Kasumi-1 (cell line): ENCODE results near the gene RAB23.
"Not testable (repeated sequence)": the region's sequence is repeated elsewhere in the genome, so short reads cannot be mapped to it uniquely, and the experiment has no call there.

Experiments used
- DNase-seq, 2 experiments: peaks; one replicate each; lab custom pipeline; 2025; lab: John Stamatoyannopoulos, UW

Gene RAB23

GRCh38 chr6:57221936-57222742 is at the start of gene RAB23:
TSS of gene RAB23 (minus strand) at chr6:57222307. CDS start at chr6:57210380, 11,927 bp downstream.
- peak; percentile 65 for DNase-seq

GRCh38 chr6:57268294-57268640 is 46.2 kb upstream of the RAB23 start:
- DNase-seq, result no peak

GRCh38 chr6:57267586-57268293 is 45.6 kb upstream of the RAB23 start:
- peak; percentile 67 to 75 for DNase-seq

DNA sequence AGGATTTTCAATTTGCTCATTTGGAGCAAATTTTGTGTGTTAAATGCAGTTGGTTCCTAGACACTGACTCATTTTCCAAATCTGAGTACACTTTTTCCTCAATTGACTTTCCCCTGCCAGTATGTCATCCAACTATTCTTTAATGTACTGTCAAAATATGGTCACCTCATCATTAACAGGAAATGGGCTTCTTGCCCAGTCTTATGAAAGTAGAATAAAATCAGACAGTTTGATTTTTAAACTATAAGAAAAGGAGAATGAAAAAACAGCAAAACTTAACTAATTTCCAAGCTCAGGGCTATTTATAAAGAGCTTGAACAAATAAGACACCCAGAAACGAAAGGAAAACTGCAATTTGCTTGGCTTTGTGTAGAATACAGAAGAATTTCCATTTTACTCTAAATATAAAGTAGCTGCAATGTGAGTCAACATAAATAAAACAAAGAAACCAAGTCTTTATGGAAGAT is 43.7 kb upstream of the RAB23 start:
- DNase-seq, result no peak

DNA sequence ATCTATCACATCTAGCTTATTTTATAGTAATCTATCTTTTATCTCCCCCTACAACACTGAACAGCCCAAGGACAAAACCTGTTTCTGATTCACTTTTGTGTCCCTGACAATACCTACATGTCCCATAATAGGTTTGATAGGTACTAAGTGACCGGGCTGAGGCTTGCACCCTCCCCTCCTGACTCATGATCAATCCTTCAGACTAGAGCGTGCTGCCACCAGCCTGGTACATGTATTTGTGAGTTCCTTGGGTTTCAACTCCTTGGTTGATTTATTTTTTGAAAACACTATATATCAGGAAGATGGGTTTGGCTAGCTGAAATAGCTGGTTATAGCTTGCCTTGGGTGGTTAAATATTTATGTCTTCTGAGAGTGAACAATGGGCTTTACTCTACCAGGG is 41.6 kb upstream of the RAB23 start:
- no peak for DNase-seq

- DNase-seq, result no peak
Observed at GRCh38 chr6:57262901-57263694, 41.0 kb upstream of the RAB23 start.

DNA sequence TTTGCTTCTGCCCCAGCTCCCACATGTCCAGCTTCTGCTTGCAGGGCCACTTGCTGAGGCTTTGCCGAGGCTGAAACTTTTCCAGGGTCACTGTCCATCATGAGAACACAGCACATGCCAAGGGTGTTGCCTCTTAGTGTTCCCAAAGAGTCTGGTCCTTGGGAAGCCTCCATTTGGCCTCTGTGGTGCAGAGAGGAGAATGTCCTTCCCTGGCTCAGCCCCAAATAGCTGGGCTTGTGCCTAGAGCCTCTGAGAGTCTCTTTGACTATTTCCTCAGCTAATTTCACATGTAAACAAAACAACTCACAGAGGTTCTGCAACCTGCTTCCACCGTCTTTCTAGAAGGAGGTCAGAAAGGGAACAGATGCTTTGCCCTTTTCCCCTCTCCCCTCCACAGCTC is 40.4 kb upstream of the RAB23 start:
- DNase-seq, result no peak

GRCh38 chr6:57261926-57262325 is 39.8 kb upstream of the RAB23 start:
- no peak for DNase-seq

DNA sequence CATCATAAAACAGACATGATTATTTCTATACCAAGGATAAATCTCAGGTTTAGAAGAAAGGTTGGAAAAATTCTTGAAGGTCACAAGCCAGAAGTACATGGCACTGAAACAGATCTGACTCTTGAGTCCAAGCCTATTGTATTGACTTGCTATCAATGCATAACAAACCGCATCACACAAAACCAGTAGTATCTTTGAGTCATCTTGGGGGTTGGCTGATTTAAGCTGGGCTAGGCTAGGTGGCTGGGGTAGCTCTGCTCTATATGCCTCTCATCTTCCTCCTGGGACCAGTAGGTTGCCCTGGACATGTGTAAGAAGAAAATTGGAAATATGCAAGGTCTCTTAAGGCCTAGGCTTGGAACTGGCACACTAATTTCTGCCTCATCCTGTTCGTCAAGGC is 37.0 kb upstream of the RAB23 start:
- DNase-seq, result no peak

DNA sequence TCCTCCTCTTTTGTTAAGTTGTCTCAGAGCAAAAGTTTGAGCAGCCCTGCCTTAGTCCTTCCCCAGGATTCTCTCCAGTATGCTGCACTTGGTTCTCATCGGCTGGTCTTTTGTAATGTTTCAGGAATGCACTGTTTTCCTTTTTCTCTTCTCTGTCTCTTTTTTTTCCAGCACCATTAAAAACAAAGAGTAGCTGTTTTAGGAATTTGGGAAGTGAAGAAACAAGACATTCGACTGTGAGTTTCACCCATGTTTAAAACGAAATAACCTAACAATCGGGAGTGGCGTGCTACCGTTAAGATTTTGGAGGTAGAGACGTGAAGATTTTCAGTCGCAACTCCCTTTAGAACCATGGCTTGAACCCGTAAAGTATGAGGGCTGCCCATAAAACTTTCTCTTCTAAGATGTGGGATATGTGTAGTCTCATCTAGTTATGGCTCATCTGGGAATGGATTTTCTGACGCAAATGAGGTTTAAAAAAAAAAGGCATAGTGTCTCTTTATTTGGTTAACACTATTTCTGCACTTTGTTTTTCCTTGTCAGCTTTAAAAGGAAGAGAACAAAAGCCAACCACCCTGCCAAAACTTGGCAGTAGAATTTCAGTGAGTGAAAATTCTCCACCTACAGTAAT is 35.9 kb upstream of the RAB23 start:
- no peak for DNase-seq

DNA sequence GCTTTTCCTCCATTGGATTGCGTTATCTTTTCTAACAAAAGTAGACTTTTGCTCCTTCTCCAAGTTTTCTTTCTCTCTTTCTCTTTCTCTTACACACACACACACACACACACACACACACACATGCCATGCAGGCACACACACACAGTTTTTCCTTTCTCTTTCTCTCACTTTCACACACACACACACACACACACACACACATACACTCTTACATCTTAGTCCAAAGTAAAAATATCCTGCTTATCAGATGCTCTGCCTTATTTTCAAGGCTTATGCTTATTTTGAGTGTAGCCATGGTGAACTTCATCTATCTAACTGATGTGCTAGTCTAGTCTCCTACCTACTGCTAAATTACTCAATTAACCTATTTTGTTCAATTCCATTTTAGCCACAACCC is 34.4 kb upstream of the RAB23 start:
- DNase-seq, result no peak

- no peak for DNase-seq
Observed at GRCh38 chr6:57255451-57256169, 33.5 kb upstream of the RAB23 start.

DNA sequence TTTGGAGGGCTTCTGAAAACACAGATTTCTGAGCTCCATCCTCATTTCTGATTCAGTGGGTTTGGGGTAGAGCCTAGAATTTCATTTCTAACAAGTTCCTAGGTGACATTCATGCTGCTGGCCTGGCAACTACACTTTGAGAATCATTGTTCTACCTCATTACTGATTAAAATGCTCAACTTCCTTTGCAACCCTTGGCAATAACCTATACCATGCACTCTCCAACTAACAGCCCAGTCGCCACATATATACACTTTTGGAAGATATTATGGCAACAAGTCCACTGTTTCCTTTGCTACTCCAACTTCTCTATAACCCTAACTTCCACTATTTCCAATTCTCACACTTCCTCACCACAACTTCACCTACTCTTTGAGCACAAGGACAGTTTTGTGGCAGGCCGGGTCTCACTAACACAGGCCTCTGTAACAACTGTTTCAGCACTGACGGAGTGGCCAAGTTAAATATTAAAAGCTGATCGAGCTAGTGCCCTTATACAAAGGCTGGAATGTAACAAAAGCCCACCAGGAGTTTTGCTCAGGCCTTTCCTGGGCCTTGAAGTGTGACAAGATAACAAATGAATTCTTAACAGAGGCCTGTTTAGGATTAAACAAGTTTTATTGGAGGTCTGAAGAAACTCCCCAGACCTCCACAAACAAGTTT is 32.1 kb upstream of the RAB23 start:
- DNase-seq, result peak in 1 of 2 experiments; percentile 23

DNA sequence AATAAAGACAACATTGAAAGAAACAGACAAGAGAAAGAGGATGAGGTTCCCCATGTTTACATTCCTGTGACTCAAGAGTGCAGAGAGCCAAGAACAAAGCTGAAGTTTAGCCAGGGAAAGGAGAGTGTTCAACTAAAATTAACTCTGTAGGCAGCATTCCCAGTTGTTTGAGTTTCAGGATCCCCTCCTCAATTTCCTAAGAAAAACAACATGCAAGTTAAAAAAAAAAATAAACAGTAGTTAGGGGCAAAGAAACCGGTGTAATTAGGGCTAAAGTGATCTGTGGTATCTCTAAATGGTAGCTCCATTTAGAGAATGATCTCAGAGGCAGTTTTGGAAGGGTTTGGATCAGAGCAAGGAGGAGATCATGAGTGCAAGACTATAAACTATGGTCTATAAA is 30.9 kb upstream of the RAB23 start:
- DNase-seq, result no peak

- no peak for DNase-seq
Observed at GRCh38 chr6:57252137-57252536, 30.0 kb upstream of the RAB23 start.

DNA sequence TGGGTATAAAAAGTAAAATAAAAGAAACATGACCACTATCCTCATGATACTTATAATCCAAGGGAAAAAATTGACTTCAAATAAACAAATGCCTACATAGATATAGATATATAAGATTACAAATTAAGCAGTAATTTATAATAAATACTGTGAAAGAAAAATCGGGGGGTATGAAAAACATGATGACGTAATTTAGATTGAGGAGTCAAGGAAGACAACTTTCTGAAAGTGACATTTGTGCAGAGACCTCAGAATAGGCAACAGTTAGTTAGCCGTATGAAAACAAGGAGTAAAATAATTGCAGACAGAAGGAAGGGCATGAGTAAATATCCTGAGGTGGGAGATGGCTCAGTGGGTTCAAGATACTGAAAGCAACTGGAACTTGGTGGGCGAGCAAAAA is 28.2 kb upstream of the RAB23 start:
- DNase-seq, result no peak

DNA sequence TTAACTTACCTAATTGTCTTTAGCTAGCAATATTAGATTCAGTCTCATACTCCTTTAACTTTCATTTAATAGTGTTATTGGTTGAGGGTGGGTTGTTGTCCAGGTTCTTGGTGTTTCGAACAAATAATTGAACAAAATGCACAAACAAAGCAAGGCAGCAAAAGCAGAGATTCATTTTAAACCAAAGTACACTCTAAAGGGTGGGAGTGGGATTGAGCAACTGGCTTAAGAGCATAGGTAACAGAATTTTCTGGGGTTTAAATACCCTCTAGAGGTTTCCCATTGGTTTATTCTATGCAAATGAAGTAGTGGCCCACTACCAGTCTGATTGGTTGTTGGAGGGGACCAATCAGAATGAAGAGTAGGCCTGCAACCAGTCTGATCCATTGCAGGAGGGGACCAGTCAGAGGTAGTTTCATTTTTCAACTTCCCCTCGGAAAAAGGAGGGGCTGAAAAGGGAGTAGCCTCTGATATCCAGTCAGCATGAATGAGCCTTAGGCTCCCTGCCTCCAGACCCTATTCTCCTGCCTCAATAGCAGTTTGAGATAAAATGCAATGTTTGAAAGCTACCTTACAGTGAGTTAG is 26.3 kb upstream of the RAB23 start:
- no peak for DNase-seq

- DNase-seq, result no peak
Observed at GRCh38 chr6:57247603-57248002, 25.5 kb upstream of the RAB23 start.

GRCh38 chr6:57246307-57246706 is 24.2 kb upstream of the RAB23 start:
- no peak for DNase-seq

DNA sequence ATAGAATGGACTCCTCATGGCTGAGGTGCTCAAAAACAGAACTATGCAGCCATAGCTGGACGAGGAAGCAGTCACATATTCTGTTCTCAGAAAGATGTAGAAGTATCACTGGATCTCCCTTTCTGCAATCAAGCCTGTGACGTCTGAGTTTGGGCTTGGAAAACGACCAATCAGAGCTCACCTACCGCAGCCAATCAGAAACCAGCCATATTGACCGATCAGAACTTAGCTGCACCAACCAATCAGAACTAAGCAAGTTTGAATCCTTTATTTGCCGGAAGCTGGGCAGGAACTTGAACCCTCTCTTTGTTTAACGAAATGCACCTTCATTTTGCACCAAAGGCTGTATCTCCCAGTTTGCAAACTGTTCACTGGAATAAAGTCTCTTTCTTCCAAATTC is 21.8 kb upstream of the RAB23 start:
- no peak for DNase-seq

- DNase-seq, result not testable (repeated sequence)
Observed at GRCh38 chr6:57243526-57243925, 21.4 kb upstream of the RAB23 start.
